OCI-LY3 (cell line): ENCODE data around the gene HSF2BP.

Experiments used
- H2AFZ ChIP-seq: fragments of 200-600, 300-600 bp; shearing (Covaris generic); 2 replicates; pipeline ENCODE4 v1.6.0; 2014; ENCODE audit warnings: antibody characterized with exemption, low read depth, low read length
- H3K27ac ChIP-seq: fragments of 200-600, 300-600 bp; sonication (generic); 2 replicates; pipeline ENCODE4 v1.5.1; 2014; ENCODE audit warnings: mild to moderate bottlenecking, low read length, moderate library complexity, mixed read lengths
- H3K27me3 ChIP-seq: fragments of 200-600, 300-600 bp; sonication (generic); 2 replicates; pipeline ENCODE4 v1.6.1; 2014; ENCODE audit warnings: low read depth, low read length, mixed read lengths
- H3K36me3 ChIP-seq: fragments of 200-600, 300-600 bp; sonication (generic); replicated peaks from 2 replicates; pipeline ENCODE3; 2014; ENCODE audit warnings: low read depth, low read length, mixed read lengths
- H3K4me1 ChIP-seq: fragments of 300-600, 200-600 bp; sonication (generic); 2 replicates; pipeline ENCODE4 v1.6.1; 2014; ENCODE audit warnings: low read length, mixed read lengths
- H3K4me2 ChIP-seq: fragments of 200-600, 300-600 bp; sonication (generic); 2 replicates; pipeline ENCODE4 v1.6.1; 2014; ENCODE audit warnings: low read length, mixed read lengths
- H3K4me3 ChIP-seq: fragments of 300-600, 200-600 bp; sonication (generic); 2 replicates; pipeline ENCODE4 v1.5.1; 2014; ENCODE audit warnings: antibody characterized with exemption, mild to moderate bottlenecking, low read length, moderate library complexity
- H3K79me2 ChIP-seq: fragments of 300-600, 200-600 bp; shearing (Covaris generic); 2 replicates; pipeline ENCODE4 v1.6.1; 2014; ENCODE audit warnings: mild to moderate bottlenecking, low read length, mixed read lengths
- H3K9ac ChIP-seq: fragments of 300-600, 200-600 bp; shearing (Covaris generic); 2 replicates; pipeline ENCODE4 v1.6.0; 2014; ENCODE audit warnings: mild to moderate bottlenecking, low read length, moderate library complexity
- H3K9me3 ChIP-seq: fragments of 200-600, 300-600 bp; shearing (Covaris generic); 2 replicates; pipeline ENCODE4 v1.6.1; 2014; ENCODE audit warnings: low read length, mixed read lengths; ENCODE audit not compliant: insufficient read depth
- H4K20me1 ChIP-seq: fragments of 200-600, 300-600 bp; sonication (generic); 2 replicates; pipeline ENCODE4 v1.6.1; 2016; ENCODE audit warnings: low read length, mixed read lengths; ENCODE audit not compliant: insufficient read depth
- CTCF ChIP-seq: fragments of 200-600, 300-600 bp; sonication (generic); IDR thresholded peaks from 2 replicates; pipeline ENCODE4 v1.5.1; 2014; ENCODE audit warnings: antibody characterized with exemption, low read length, low read depth
- EZH2phosphoT487 ChIP-seq: fragments of 200-600 bp; shearing (Covaris generic); IDR thresholded peaks from 2 replicates; pipeline ENCODE4 v1.6.1; 2018; ENCODE audit warnings: antibody characterized with exemption, mixed run types, low read depth

HSF2BP gene

GRCh38 chr21:43623588-43623987 is 35.7 kb downstream of the HSF2BP start:
- H3K79me2 ChIP-seq: no peaks in the 10 kb centered on the region

GRCh38 chr21:43622796-43623195 is 36.5 kb downstream of the HSF2BP start:
- H3K79me2 ChIP-seq: no peaks in the 10 kb centered on the region
- TF ChIP-seq CTCF: no peak
- TF ChIP-seq EZH2phosphoT487: no peak
- H3K4me3 ChIP-seq: no peak overlapping the region
- H3K27me3 ChIP-seq: no peaks in the 10 kb centered on the region
- no peak overlapping the region for H3K27ac ChIP-seq
- no peak overlapping the region for H3K9ac ChIP-seq
- H3K9me3 ChIP-seq: no peaks in the 10 kb centered on the region
- no peak overlapping the region for H3K4me2 ChIP-seq
- no peaks in the 10 kb centered on the region for H4K20me1 ChIP-seq
- H3K36me3 ChIP-seq: peaks cover 4% of the 10 kb centered on the region
- H2AFZ ChIP-seq: no peak overlapping the region
- no peaks in the 10 kb centered on the region for H3K4me1 ChIP-seq

More at GRCh38 chr21:43623588-43623987, 35.7 kb downstream of the HSF2BP start:
- H3K4me3 ChIP-seq: no peak overlapping the region
- no peaks in the 10 kb centered on the region for H3K27me3 ChIP-seq
- H3K4me1 ChIP-seq: no peaks in the 10 kb centered on the region
- no peak overlapping the region for H3K4me2 ChIP-seq
- H4K20me1 ChIP-seq: no peaks in the 10 kb centered on the region
- no peak for TF ChIP-seq EZH2phosphoT487
- no peak for TF ChIP-seq CTCF
- H2AFZ ChIP-seq: no peak overlapping the region
- no peak overlapping the region for H3K9ac ChIP-seq
- H3K9me3 ChIP-seq: no peaks in the 10 kb centered on the region
- no peak overlapping the region for H3K27ac ChIP-seq
- H3K36me3 ChIP-seq: peaks cover 4% of the 10 kb centered on the region

GRCh38 chr21:43619856-43620255 is 39.4 kb downstream of the HSF2BP start:
- Histone ChIP-seq H3K79me2 (no peaks in the 10 kb centered on the region), H2AFZ (no peak overlapping the region), H3K4me2 (no peak overlapping the region), H3K27me3 (no peaks in the 10 kb centered on the region), H4K20me1 (no peaks in the 10 kb centered on the region), H3K9ac (no peak overlapping the region), H3K27ac (no peak overlapping the region), H3K4me3 (no peak overlapping the region), H3K4me1 (no peaks in the 10 kb centered on the region), H3K36me3 (peaks cover 4% of the 10 kb centered on the region), H3K9me3 (no peaks in the 10 kb centered on the region)
- no peak for TF ChIP-seq EZH2phosphoT487
- no peak for TF ChIP-seq CTCF

- no peak overlapping the region for H3K4me3 ChIP-seq
- H4K20me1 ChIP-seq: no peaks in the 10 kb centered on the region
- no peaks in the 10 kb centered on the region for H3K79me2 ChIP-seq
- H3K27ac ChIP-seq: no peak overlapping the region
- TF ChIP-seq EZH2phosphoT487 (no peak), CTCF (no peak)
- H3K9ac ChIP-seq: no peak overlapping the region
- peaks cover 4% of the 10 kb centered on the region for H3K36me3 ChIP-seq
- no peak overlapping the region for H3K4me2 ChIP-seq
- no peaks in the 10 kb centered on the region for H3K4me1 ChIP-seq
- no peak overlapping the region for H2AFZ ChIP-seq
- no peaks in the 10 kb centered on the region for H3K9me3 ChIP-seq
- H3K27me3 ChIP-seq: no peaks in the 10 kb centered on the region
Observed at GRCh38 chr21:43619344-43619743, 39.9 kb downstream of the HSF2BP start.
